HG03521 (cell line): ENCODE measurements around the gene UTP25.
"Not testable (repeated sequence)": the region's sequence is repeated elsewhere in the genome, so short reads cannot be mapped to it uniquely, and the experiment has no call there.

Experiments used
- ATAC-seq: cut with Tn5 transposase; IDR thresholded peaks from one replicate; pipeline ENCODE4 v1.9.1; 2021; ENCODE audit warnings: mild to moderate bottlenecking, moderate library complexity; ENCODE audit not compliant: unreplicated experiment

UTP25 gene, protein sequence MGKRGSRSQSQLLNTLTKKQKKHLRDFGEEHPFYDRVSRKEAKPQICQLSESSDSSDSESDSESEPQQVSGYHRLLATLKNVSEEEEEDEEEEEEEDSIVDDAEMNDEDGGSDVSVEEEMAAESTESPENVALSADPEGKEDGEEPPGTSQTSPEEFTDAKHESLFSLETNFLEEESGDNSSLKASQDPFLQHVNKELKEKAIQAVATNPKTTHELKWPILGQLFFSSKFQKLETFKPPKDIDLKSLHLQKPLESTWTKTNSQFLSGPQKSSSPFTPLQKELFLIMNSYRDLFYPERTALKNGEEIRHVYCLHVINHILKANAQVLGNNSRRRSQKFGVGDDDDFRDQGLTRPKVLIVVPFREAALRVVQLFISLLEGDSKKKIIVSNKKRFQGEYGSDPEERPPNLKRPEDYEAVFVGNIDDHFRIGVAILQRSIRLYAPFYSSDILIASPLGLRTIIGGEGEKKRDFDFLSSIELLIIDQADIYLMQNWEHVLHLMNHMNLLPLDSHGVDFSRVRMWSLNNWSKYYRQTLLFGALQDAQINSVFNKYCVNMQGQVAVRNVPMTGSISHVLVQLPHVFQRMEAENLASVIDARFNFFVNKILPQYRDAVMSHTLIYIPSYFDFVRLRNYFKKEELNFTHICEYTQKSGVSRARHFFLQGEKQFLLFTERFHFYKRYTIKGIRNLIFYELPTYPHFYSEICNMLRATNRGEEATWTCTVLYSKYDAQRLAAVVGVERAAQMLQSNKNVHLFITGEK

DNA sequence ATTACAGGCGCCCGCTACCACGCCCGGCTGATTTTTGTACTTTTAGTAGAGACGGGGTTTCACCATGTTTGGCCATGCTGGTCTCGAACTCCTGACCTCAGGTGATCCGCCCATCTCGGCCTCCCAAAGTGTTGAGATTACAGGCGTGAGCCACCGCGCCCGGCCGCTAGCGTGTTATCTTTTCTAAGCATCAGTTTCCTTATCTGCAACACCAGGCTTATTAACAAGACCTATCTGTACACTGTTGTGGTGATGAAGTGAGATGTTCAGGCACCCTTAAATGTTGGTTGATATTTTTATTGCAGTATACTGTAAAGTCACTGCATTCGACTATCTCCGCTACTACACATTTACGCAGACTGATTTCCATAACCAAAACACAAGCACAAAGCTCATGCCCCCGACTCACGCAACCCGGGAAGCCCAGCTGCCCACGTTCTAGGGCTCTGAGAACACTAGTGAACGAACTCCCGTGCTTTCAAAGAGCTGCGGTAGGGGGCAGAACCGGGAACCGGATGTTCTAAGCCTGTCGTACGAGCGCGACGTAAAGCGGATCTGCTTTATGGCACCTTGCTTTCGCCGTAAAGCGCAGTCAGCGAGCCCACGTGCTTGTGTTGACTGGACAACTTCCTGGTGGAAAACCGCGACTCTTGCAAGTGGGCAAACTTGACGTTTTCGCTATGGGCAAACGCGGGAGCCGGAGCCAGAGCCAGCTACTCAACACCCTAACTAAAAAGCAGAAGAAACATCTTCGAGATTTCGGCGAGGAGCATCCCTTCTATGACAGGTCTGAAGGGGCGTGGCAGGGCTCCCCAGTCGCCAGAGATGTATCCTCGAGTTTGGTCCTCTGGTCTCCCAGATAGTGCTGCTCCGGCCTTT lies at the start of gene UTP25:
Gene UTP25 (plus strand): TSS at position 589 of the 879 bp plus-strand sequence. CDS start 92 bp downstream, at position 681.
- ATAC-seq = peak; percentile 92

DNA sequence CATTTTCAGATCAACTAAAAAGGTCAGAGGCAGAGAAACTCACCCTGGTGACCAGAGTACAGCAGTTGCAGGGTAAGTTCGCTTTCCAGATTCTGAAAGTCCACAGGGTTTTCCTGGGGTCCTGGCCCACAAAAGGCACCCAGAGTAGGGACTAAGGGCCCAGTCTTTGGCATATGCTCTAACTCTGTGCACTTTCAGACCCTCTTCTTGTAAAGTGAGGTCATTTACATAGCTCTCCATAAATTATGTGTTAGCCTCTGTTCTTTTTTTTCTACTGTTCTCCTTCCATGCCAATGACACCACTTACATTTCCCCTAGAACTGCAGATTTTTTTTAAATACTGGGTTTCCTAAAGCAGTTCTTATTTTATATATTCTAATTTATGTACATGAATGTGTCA lies 49.7 kb upstream of the UTP25 start:
- no peak for ATAC-seq

DNA sequence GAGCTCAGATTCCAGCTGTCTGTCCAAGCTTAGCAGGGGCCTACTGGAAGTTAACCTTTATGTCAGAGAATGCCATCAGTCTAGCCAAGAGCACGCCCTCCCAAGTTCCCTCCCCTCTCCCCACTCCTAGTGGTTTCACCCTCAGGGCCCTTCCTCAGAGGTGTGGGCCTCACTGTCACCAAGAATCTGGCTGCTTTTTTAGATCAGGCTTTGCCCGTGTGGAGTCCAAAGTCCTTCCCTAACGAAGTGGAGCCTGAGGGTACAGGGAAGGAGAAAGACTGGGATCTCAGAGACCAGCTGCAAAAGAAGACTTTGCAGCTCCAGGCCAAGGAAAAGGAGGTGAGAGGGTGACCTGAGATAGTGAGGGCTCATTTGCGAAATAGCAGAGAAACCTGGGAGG lies 47.5 kb upstream of the UTP25 start:
- no peak for ATAC-seq

DNA sequence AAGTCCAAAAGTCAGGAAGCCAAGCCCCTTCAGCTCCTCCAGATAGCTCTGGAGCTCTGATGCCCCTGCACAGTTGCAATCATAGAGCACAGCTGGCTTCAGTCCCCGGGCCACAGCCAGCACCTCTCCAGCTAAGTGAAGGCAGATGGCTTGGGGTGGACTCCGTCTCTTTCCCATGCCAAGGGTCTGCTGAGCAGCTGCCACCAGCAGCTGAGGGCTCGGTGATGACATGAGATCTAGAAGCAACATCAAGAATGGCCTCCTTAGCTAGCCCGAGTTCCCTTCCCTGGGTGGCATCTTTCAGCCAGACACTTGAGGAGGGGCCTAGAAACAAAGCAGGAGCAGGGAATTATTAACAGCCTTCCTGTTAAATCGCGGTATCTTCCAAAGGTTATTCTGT lies 44.4 kb upstream of the UTP25 start:
- no peak for ATAC-seq

DNA sequence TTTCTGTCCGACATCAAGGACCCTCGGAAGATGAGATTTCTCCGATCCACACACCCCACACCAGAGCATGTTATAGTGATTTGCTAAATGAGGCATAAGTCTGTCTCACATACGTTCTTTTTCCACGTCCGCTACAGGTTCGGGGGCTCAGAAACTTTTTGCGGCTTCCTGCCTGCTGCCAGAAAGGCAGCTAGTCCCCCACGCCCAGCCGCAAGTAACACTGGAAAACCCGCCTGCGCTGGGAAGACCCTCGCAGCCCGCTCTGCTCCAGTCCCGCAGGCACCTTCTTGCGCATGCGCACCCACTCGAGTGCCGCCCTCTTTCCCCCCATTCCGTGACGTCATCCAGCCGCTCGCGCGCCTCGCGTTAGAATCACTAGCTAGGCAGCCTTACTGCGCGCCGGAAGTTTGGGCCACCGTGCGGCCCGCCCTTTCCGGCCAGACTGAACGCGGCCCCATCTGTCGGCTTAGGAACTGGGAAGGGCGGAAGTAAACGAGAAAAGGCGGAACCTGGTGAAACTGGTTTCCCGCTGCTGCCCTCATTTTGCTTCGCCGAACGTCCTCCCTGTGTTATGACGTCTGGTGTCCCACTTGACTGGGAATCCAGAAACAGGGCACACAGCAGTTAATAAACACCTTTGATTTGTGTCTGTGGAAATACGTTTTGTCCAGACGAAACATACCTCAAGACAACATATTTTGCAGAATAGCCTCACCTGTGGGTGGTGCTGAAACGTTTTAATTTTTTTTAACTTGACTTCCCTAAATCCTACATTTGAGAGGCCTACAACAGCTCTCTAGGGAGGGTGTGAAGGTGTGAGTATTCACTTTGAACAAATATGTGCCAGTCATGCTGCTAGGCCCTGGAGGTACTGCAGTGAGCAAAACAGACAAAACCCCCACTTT lies 43.3 kb upstream of the UTP25 start, which contains the start of gene C1orf74:
Gene C1orf74 (minus strand): TSS at position 295 of the 905 bp plus-strand sequence. CDS start 925 bp downstream, outside the sequence.
- peak; percentile 99 for ATAC-seq

DNA sequence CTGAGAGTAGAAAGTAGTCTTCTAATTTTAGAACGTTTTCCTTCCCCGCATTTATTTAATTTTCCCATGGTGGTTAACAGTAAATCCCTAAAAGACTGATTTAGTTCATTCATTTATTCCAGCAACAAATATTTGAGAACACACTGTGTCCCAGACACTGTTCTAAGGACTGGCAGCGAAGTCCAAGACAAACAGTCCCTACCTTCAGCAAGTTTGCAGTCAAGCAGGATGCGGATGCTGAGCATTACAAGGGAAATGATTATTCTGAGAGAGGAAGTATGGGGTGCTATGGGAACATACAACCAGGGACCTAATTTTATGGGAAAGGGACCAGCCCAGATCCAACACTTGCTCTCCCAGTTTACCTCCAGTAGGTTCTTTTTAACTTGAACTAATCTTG lies 42.2 kb upstream of the UTP25 start:
- ATAC-seq = no peak

DNA sequence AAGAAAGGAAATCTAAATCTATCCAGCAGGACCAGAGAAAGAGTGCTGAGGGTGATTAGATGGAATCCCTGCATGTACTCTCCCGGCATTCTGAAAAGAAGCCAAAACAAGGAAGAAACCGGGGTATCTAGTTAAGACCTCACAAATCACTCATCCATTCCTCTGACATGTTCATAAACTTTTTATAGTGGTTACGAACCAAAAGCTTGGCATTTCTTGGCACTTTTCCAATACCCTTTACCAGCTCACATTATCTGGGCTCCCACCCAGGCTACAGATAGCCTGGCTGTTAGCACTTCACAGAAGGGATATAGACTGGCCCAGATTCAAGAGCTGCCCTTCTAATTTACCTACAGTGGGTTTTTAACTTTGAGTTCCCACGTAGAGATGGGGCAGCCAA lies 41.6 kb upstream of the UTP25 start:
- ATAC-seq = no peak

DNA sequence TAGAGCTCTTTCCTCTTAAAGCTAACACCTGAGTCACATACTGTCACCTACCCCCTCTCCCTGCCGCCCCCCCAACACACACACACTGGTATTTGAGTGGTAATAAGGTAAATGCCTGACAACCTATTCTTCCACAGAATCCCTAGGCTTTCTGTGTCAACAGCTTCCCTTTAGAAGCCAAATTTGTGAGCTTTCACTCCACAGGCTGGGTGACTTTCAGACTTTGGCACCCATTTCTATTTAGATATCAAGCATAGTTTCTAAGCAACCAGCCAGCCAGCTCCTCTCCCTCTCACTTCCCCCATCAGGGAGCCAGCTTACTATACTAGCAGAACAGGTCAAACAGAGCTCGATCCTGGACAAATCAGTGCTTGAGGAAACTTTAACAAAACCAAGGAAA lies 40.2 kb upstream of the UTP25 start:
- no peak for ATAC-seq

DNA sequence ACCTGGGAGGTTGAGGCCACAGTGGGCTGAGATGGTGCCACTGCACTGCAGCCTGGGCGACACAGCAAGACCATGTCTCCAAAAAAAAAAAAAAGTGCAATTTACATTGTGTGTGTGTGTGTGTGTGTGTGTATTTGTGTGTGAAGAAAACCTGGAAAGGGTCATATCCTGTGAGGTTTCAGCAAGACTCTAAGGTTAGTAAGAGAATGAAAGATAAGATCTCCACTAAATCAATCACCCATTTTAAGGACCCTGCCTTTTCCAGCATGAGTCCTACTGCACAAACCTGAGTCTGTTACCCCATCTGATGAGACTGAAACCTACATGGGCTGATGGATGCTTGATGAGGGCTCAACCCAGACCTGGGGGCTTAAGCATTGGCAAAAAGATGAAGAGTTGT lies 38.5 kb upstream of the UTP25 start:
- ATAC-seq = no peak

DNA sequence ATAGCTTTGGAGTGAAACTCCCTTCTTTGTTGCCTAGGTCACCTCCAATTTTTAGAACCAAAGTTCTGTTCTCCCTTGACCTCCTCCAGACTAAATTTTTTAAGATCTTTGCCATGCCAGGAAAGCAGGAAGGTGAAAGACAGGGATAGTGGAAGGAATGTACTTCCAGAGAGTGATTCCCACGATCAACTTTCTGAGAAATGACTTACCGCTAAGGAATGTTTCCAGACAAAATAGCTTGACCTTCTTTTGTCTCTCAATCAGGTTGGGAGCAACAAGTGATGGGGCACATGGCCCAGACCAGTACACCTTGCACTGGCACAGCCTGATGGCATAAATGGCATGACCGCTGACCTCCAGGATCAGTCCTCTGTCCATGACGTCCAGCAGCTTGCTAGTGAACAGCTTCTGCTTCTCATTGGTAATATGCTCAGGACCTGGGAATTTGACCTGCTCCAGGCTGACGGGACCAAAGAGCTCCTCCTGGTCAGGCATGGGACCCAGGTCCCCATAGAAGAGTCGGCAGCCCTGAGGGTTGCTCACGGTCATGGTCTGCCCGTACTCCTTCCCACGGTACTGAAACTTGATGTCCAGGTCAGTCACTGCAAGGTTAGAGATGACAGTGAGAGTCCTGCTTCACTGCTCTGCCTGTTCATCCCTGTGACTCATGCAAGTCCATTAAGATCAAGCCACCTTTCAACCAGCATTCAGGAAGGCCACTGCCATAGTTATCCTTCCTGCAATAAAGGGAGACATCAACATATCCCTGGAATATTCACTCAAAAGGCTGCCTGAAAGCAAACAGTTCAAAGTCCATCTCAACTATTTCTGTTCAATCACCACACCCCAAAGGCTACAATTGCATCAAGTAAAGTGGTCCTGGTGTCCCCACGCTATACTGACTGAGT lies 37.2 kb upstream of the UTP25 start:
- no peak for ATAC-seq

DNA sequence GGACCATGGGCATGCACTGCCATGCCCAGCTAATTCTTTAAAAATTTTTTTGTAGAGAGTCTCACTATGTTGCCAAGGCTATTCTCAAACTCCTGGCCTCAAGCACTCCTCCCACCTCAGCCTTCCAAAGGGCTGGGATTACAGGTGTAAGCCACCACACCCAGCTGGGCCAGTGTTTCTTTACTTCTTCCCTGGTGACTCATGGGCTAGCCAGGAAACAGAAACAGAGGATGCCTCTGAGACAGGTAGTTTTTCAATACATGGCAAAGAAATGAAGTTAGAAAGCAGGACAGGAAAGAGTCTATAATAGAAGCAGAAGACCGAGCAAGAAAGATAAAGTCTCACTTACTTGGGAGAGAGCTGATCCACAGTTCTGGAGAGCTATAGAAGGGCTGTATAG lies 35.9 kb upstream of the UTP25 start:
- no peak for ATAC-seq

DNA sequence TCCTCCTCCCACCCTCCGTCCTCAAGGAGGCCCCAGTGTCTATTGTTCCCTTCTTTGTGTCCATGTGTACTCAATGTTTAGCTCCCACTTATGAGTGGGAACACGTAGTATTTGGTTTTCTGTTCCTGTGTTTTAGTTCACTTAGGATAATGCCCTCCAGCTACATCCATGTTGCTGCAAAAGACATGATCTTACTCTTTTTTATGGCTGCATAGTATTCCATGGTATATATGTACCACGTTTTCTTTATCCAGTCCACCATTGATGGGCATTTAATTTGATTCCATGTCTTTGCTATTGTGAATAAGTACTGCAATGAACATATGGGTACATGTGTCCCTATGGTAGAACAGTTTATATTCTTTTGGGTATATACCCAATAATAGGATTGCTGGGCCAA lies 34.1 kb upstream of the UTP25 start:
- not testable (repeated sequence) for ATAC-seq

DNA sequence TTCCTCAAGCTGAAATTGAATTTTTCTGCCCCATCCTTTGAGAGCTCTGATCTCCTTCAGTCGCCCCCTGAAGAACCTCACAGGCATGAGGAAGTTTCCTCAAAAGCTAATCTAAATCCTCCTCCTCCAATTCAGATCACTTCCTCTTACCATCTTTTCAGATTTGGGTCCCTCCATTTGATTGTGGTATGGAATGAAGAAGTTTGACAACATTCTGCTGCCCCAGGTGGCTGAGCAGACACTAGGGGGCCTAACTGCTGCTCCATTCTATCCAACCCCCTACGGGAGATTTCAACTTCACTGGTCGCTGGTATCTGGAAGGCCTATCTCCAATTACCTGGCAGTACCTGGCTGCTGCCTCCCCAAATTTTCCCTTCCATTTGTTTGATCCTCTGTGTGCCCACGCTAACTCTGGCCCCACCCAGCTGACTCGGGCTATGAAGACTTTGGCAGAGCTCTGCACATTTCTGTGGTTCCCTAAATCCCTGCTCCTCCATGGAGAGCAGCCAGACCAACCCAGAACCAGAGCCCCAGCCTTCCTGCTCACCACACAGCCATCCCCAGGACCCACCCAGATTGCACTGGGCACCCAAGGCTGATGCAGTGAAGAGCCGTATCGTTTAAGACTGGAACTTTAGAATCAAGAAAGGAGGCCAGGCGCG lies 29.7 kb upstream of the UTP25 start:
- ATAC-seq = no peak

DNA sequence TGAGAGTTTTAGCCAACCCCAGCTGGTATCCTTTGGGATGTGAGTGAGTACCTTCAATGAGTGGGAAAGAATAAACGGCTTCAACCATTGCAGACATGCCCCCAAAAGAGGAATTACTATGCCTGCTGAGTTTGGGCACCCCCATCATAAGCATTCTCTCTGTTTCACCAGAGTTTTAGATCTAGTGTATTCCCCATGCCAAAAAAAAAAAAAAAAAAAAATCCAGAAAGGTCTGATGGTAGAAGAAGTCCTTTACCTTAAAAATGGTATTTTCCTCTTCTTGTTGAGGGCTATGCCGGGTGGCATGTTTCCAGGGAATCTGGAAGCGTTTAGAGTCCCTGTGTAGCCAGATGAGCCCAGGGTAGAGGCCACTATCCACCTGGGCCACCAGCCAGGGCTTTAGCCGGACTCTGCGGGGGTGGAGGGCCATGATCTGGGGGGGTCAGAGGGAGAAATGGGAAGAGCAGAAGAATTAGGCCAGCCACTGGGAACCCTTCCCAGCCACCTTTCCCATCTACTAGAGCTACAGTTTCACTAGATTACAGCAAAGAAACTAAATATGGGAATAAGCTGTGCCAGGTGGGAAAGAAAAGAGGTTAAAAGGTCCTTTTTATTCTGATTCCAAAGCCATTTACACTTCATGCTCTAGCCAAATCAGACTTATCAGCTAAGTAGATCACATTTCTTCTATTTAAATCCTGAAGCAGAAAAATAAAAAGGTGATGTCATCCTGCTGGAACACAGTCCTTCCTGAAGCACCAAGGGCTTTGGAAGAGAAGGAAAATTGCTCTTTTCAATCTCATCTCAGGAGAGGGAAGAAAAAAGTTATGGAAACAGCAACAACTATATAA lies 26.6 kb upstream of the UTP25 start:
- ATAC-seq = no peak

DNA sequence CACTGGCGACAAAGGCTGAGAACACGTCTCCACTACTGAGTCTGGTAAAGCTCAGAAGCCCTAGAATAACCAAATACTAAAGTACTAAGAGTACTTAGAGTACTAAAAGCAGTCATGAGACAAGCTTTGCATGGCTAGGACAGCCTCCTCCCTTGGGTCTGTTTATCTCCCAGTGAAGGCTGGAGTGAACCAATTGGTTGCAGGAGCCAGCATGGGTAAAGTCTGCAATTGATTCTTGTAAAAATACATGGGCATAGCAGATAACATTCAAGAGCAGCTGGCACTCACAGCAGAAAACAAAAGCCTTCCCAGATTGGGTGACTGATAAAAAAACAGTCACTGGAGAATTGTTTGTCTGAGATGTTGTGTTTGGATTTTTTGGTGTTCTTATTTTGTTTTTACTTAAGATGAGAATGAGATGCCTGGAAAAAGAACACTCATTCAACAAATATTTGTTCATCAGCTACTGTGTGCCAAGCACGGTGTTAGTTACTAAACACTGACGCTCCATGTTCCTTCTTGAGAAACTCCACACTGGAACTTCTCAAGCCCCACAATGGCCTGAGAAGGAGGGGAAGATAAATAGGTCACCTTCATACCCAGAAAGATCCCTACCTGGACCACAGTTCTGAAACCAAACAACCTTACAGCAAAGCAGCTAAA lies 25.5 kb upstream of the UTP25 start:
- no peak for ATAC-seq

DNA sequence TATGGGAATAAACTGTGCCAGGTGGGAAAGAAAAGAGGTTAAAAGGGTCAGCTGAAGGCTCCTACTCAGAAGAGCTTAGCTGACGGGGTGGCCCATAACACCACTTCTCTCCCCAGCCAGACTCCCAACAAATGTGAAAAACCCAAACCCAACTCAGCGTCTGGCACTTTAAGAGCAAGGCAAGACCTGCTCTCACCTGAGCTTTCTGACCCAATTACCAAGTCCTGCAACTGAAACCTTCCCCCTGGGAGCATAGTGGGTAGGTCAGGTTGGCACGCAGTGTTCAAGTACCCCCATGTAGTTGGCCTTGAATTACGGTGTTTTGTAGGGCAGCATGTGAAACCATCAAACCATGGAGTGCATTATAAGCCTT lies 25.0 kb upstream of the UTP25 start:
- no peak for ATAC-seq

DNA sequence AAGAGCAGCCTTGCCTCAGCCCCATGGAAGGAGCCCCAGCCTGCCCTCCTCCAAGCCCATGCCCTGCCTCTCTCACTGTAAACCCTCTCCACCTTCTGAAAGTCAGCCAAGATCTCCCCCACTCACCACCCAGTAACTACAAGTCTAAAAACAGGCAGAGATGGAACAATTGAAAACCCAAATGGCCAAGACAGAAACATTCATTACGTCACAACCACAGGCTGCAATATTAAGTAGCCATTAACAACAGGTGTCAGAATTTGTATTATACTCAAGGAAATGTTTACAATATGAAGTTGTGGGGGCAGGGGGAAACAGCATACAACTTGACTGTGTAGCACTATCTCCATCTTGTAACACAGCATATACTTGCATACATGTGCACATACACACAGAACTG lies 24.2 kb upstream of the UTP25 start:
- no peak for ATAC-seq
